BJ (cell line): Measurements from ENCODE around the gene SLC1A3. TPM values are rescaled to one million over a fixed set of nuclear protein-coding genes. Genes with fewer than 3 reads are reported as not detected.

Experiments
- CTCF ChIA-PET: fragments of 350-600 bp; formaldehyde crosslinking; extraction: SDS; loops from one replicate; lab custom pipeline; 2021; ENCODE audit warnings: antibody characterized with exemption, inconsistent platforms; lab: Yijun Ruan, JAX
- POLR2A ChIA-PET: fragments of 300-600 bp; sonication (Branson Sonifier 250); formaldehyde crosslinking; extraction: SDS; loops from one replicate; lab custom pipeline; 2021; ENCODE audit warnings: antibody characterized with exemption; lab: Charles Lee
- DNase-seq: peaks from one replicate; pipeline ENCODE4 v3.0.0-alpha.2; 2011; ENCODE audit warnings: low read depth
- H3K27me3 ChIP-seq: 2 replicates; pipeline ENCODE4 v1.6.0; 2011; ENCODE audit warnings: low read length; ENCODE audit not compliant: control insufficient read depth, insufficient read depth
- H3K36me3 ChIP-seq: 2 replicates; pipeline ENCODE4 v1.5.1; 2011; ENCODE audit warnings: low read length; ENCODE audit not compliant: control insufficient read depth, insufficient read depth
- H3K4me3 ChIP-seq: 2 replicates; pipeline ENCODE4 v1.5.1; 2011; ENCODE audit warnings: low read depth, mild to moderate bottlenecking, control low read depth, low read length
- polyA plus RNA-seq: library from polyadenylated mRNA; depleted of rRNA; stranded (reverse); fragments of >200 nt; gene quantifications from 2 replicates; pipeline ENCODE4 v1.2.3, GENCODE V29; 2011
- TF ChIP-seq, protein P1 (sequence below): IDR thresholded peaks from 2 replicates; pipeline ENCODE4 v1.5.1; 2011; ENCODE audit warnings: low read depth, mild to moderate bottlenecking, control low read depth, inconsistent platforms, low read length, moderate library complexity; ENCODE audit not compliant: insufficient read depth

SLC1A3 gene
- polyA plus RNA-seq, 1 experiment = 0.54 TPM

GRCh38 chr5:36698031-36698430, 91.6 kb downstream of the SLC1A3 start:
- POLR2A ChIA-PET = no interaction called here
- Histone ChIP-seq H3K27me3 (peaks cover 10% of the 10 kb centered on the region; the same call in 1 of the 2 replicates), H3K36me3 (no peaks in the 10 kb centered on the region), H3K4me3 (no peak overlapping the region)
- TF ChIP-seq, protein P1, sequence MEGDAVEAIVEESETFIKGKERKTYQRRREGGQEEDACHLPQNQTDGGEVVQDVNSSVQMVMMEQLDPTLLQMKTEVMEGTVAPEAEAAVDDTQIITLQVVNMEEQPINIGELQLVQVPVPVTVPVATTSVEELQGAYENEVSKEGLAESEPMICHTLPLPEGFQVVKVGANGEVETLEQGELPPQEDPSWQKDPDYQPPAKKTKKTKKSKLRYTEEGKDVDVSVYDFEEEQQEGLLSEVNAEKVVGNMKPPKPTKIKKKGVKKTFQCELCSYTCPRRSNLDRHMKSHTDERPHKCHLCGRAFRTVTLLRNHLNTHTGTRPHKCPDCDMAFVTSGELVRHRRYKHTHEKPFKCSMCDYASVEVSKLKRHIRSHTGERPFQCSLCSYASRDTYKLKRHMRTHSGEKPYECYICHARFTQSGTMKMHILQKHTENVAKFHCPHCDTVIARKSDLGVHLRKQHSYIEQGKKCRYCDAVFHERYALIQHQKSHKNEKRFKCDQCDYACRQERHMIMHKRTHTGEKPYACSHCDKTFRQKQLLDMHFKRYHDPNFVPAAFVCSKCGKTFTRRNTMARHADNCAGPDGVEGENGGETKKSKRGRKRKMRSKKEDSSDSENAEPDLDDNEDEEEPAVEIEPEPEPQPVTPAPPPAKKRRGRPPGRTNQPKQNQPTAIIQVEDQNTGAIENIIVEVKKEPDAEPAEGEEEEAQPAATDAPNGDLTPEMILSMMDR = no peak
- no peak for DNase-seq
- CTCF ChIA-PET = interaction anchor here (3.5 kb wide), 1 partner anchor 191 kb away, joined by 28 read pairs; no protein-coding TSS in a partner anchor

- TF ChIP-seq, protein P1 = no peak
- Histone ChIP-seq H3K4me3 (no peak overlapping the region), H3K36me3 (no peaks in the 10 kb centered on the region), H3K27me3 (peaks cover 9% of the 10 kb centered on the region)
- no peak for DNase-seq
- ChIA-PET POLR2A (no interaction called here), CTCF (interaction anchor here (0.8 to 3.5 kb wide), 7 partner anchors 9 to 436 kb away, joined by 3 to 19 read pairs (median 3); no protein-coding TSS in a partner anchor)
These were observed 94.8 kb downstream of the SLC1A3 start for GRCh38 chr5:36701085-36701698.

DNA sequence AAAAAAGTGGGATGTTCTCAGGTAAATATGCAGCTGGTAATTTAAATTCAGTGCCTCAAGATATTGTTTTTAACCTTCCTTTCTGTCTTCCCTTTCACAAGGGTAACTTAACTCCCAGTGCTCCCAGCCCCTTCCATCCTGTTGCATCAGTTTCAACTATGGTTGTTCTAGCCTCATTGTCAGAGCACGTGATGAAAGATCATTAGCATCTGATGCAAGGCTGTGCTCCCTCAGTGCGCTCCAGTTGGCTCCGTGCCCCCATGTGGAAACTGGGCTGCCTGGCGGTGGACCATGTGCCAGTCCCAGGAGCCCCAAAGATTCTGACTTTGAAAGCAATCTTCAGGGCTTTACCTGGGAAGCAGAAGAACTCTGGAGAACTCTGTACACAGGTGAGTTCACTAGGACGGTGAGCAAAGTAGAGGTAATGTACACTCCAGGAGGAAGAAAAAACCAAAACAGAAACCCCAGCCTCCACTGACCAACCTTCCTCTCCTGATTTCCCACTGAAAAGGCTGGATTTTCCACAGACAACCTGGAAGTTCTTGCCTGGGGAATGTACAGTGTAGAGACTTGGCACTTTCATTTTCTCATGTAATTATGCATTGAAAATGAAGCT, 96.9 kb downstream of the SLC1A3 start:
- no peak for DNase-seq
- no peak overlapping the region for H3K4me3 ChIP-seq
- ChIA-PET POLR2A (no interaction called here), CTCF (no interaction called here)
- no peaks in the 10 kb centered on the region for H3K36me3 ChIP-seq
- TF ChIP-seq, protein P1 = no peak
- H3K27me3 ChIP-seq = peaks cover 6% of the 10 kb centered on the region; the same call in 1 of the 2 replicates

- ChIA-PET POLR2A (interaction anchor here (0.6 kb wide), 1 partner anchor 31 kb away, joined by 3 read pairs; no protein-coding TSS in a partner anchor), CTCF (no interaction called here)
- no peaks in the 10 kb centered on the region for H3K36me3 ChIP-seq
- H3K27me3 ChIP-seq = peaks cover 6% of the 10 kb centered on the region; the same call in 1 of the 2 replicates
- TF ChIP-seq, protein P1 = no peak
- no peak overlapping the region for H3K4me3 ChIP-seq
- no peak for DNase-seq
These were observed 97.7 kb downstream of the SLC1A3 start for GRCh38 chr5:36704131-36704530.

DNA sequence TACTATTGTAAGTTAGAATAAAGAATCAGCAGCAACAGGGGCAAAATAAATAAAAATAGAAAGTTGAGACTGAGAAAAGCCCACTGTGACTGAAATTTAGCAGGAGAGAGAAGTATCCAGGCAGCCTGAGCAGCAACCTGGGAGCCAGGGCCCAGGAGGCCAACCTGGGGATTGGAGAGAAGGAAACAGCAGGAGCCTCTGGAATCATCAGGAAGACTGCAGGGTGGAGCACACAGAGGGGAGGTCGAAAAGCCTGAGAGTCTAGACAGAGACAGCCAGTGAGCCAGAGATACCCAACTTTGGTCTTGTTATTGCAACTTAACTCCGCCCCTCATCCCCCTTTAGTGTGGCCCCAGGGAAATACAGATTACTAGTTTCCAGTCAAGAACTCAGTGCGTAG, 98.6 kb downstream of the SLC1A3 start:
- ChIA-PET CTCF (no interaction called here), POLR2A (no interaction called here)
- no peak overlapping the region for H3K4me3 ChIP-seq
- TF ChIP-seq, protein P1 = no peak
- peaks cover 6% of the 10 kb centered on the region; the same call in 1 of the 2 replicates for H3K27me3 ChIP-seq
- no peak for DNase-seq
- H3K36me3 ChIP-seq = no peaks in the 10 kb centered on the region
